GM15510 (cell line): ENCODE measurements around the gene MED12.

ENCODE experiments used
- POLR2A ChIP-seq: IDR thresholded peaks from 3 replicates; pipeline ENCODE4 v1.6.1; 2011; ENCODE audit warnings: borderline replicate concordance; ENCODE audit not compliant: insufficient read length; ENCODE audit errors: extremely low read depth

MED12 gene

GRCh38 chrX:71191248-71191647 is 72.9 kb downstream of the MED12 start:
- no peak for TF ChIP-seq POLR2A
